ENCODE results near the gene OR1D5.
"Not testable (repeated sequence)": the region's sequence is repeated elsewhere in the genome, so short reads cannot be mapped to it uniquely, and the experiment has no call there.

OR1D5 gene

DNA sequence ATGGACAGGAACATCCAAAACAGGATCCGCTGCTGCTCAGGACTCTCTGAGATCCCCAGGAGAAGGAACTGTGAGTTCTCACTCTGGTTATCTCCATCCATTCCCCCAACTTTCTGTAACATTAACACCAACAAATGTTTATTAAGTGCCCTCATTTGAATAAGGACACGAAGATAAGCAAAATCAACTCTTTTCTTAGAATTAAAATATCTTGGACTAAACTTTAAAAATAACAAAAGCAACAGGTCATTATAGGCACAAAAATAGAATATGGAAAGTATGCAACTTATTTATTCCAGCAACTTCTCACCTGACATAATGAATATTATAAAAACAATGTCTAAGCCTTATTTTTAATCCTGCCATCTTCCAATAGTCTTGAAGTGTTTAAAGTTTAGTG, at the start of gene OR1D5:
TSS of gene OR1D5 (minus strand) at position 101 of the 400 bp plus-strand sequence. CDS start at position 101, 0 bp downstream.
- DNase-seq = not testable (repeated sequence)

- DNase-seq = no peak
Measured at GRCh38 chr17:3104322-3104721, 40.9 kb upstream of the OR1D5 start, which contains the start of gene OR1D2. Gene OR1D2 (minus strand): TSS chr17:3104422. CDS start chr17:3092996, 11,426 bp downstream.

DNA sequence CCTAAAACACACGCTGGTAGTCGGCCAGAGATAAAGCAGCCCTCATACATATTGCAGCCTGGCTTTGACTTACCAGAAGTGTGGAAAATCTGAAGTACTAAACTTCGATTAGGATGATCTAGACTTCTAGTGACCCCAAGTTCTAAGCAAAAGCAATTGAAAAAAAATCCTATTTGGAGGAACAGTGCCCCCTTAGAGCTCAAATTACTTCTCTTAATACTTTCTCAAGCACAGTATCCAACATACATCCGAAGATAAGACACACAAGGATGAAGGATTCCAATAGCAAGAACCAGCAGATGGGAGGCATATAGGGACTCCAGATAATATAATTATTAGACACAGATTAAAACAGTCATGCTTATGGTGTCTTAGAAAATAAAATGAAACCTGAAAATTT, 10.4 kb upstream of the OR1D5 start:
- not testable (repeated sequence) for DNase-seq

DNA sequence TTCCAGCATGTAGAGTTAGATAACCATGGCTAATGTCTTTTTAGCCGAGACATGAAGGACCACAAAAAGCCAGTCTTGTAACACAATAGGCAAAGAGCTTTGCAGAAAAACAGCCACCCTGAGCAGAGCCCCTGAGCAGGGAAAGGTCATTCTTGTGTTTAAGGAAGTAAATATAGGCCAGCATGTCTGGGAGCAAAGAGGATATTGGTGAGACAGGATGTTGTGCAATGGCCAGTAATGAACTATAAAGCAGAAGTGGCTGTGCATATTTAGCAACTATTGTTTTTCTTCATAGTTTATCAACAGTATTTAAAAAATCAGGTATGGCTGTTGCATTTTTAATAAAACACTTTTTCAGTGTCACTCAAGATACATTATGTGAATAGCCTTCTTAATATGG, 1.8 kb upstream of the OR1D5 start:
- not testable (repeated sequence) for DNase-seq

- not testable (repeated sequence) for DNase-seq
Measured at GRCh38 chr17:3062824-3063377, 506 bp downstream of the OR1D5 start.

DNA sequence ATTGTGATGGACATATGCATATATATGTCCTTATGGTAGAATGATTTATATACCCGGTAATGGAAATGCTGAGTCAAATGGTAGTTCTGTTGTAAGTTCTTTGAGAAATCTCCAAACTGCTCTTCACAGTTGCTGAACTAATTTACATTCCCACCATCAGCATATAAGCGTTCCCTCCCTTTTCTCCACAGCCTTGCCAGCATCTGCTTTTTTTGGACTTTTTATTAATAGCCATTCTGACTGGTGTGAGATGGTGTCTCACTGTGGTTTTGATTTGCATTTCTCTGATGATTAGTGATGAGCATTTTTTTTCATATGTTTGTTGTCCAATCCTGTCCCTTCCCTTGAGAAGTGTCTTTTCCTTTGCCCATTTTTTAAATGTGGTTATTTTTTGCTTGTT, 8.5 kb downstream of the OR1D5 start:
- DNase-seq = not testable (repeated sequence)

DNA sequence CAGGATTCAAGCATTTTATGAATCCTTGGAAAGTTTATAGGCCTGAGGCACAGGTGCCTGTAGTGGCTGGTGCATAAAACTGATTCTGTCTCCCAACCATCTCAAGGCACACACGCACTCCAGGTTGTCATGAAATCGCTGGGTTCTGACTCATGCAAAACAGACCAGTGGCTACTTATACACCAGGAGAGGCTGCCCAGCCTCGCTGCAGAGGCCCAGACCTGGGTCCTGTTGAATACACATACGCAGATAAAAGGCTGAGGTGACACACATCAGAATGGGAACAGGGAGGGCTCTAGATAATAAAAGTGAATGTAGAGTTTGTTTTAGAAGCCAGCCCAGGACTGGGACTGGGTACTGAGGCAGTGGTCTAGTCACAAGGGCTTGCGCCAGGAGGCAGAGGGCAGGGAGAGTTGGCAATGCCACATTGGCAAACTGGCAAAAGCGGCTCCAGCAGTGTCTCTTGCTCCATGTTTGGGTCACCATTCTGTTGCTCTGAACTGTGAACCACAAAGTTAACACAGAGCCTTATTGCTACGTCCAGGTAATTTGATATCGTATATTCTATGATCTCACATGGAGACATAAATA, 13.6 kb downstream of the OR1D5 start:
- no peak for DNase-seq

- peak; percentile 97 for DNase-seq
Measured at GRCh38 chr17:3048727-3049471, 14.5 kb downstream of the OR1D5 start.

DNA sequence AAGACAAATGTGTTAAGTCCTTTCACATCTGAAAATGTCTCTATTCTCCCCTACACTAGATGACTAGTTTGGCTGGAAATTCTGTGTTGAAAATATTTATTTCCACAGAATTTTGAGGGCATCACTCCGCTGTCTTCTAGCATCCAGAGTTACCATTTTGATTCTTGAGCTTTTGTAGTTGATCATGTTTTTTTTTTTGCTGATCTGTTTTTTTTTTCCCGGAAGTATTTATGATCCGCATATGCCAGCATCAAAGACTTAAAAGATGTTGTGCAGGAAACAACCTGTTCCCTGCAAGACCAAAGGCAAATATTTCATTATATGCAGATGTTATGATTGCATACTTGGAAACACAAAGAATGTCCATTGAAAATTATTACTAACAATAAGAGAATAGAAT, 16.7 kb downstream of the OR1D5 start:
- DNase-seq = no peak

DNA sequence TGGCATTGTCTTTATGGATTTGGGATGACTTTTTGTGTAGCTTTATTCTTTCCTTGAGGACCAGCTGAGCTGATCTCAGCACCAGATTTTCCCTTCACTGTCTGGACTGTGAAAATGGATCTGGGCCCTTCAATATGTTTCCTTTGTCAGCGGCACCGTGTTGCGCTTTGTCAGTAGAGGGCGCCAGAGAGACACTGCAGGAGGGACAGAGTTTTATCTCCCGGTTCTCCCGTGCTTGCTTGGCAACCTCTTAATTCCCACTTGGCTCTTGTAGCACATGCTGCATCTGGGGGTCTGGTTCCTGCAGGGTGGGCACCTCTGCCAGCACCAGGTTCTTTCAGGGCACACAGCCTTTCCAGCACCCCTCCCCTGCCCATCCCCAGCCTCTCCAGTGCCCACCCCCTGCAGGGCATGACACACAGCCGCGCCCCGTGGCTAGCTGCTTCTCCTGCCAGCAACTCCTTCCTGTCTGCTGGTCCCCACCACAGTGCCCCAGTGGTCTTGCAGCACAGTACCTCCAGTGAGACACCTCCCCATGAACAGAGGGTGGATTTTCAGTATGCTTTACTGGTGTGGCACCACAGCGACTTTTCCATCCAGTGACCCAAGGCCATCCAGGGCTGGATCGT, 19.6 kb downstream of the OR1D5 start:
- DNase-seq = peak; percentile 53

GRCh38 chr17:3040882-3041281, 22.5 kb downstream of the OR1D5 start:
- no peak for DNase-seq

DNA sequence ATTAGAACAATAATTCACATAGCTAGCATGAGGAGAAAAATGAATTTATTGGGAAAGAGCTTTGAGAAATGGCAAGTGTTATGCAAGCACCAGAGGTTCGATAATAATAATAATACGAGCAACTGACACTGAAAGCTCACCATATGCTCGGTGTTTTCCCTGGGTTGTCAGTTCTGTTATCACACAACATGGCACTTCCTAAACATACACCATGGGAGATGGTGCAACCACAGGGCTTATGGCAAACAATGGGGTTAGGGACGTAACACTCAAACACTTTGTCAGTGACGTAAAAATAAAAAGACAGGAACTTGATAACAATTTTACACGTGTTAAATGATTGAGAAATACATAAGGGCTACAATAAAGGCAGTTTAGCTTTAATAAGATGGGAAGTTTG, 23.7 kb downstream of the OR1D5 start:
- DNase-seq = no peak

- no peak for DNase-seq
Measured at GRCh38 chr17:3038941-3039340, 24.5 kb downstream of the OR1D5 start.

DNA sequence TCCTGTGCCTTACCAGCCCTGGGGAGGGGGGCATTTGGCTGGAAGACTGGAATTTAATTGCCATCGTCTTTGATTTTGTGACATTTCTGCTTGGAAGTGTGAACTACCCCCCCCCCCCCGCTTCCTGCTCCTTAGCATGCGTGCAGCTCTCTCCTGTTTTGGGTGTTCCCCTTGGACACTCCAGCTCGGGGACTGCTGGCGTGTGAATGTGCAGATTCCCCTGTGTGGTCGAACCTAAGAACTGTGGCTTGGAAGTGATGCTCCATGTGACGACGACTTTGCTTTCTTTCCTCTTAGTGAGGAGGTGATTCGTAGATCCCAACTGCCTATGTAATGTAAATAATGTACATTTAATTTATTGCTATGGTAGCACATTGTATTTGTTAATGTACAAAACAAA, 26.1 kb downstream of the OR1D5 start:
- no peak for DNase-seq

DNA sequence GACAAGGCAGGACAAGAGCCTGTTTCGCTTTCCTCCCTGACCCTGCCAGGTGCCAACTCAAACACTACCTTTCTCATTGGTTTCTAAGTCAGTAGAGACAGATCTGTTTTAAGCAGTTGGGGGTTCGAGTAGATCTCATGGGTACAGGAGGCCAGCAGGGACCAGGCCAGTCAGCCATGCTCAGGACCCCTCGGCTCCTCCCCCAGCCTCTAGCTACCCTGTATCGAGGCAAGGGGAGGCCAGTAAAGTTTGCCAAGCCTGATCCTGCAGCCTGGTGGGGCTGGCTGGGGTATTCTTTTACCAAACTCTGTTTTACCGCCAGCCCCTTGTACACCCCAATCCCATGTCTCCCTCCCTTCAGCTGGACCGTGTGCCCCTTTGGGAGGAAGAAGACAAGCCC, 26.6 kb downstream of the OR1D5 start:
- no peak for DNase-seq

DNA sequence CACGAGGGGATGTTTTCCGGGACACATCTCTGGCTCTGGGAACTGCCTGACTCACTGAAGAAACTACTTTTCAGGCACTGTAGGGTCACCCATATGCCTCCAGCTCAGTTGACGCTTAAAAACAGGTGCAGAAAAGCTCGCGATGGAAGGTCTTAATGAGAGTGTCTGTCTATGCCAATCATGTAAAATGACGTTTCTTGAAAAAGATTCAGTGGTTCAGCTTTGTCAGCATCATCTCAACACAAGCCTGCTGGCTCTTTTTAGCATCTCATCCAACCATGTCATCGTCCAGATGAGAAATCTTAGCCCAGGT, 27.5 kb downstream of the OR1D5 start:
- DNase-seq = no peak

DNA sequence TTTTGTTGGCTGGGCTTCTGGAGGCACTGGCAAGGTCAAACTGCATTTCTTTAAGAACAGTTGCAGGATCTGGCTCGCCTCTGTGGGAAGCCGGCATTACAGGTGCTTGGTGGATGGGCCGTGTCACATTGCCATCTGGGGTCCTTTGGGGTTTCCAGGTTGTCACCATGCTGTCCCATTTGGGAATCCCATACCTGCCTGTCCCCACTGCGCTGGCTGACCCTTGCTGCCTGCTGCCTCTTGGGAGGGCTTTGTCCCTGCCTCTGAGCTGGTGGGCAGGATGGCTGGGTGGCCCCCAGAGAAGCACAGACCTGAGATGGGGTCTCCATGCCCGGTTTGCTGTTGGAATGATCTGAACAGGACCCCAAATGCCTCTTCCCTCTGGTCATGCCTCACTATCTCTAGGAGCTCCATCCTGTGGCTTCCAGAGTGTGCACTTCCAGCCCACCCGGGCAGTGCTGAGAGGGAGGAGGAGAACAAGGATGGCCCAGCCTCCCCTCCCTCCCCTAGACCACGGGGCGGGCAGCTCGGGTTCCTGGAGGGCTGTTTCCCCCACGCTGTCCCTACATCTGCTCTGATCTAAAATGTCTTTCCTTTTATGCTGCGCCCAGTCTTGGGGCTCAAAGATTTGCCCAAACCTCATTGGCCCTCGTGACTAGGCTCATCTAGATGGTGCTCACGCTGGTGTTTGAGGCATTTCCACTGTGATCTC, 28.0 kb downstream of the OR1D5 start:
- no peak for DNase-seq

- no peak for DNase-seq
Measured at GRCh38 chr17:3034578-3034920, 28.9 kb downstream of the OR1D5 start.

- no peak for DNase-seq
Measured at GRCh38 chr17:3033741-3034577, 29.4 kb downstream of the OR1D5 start.

DNA sequence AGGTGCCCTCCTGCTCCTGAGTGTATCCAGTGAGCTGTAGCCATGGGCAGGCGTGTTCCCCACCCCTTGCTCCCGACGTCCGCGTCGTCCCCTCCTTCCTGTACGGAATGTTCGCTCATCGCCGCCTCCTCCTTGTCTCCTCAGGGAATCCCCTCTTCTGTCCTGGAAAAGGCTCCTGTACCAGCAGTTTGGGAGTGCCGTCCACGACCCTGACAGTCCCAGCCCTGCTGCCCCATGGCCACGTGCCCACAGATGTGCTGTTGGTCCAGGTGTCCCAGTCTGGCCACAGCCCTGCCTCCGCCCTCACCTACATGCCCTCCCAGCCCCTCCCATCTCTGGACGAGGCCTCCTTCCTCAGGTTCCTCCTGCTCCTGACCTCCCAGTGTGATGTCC, 30.2 kb downstream of the OR1D5 start:
- no peak for DNase-seq

DNA sequence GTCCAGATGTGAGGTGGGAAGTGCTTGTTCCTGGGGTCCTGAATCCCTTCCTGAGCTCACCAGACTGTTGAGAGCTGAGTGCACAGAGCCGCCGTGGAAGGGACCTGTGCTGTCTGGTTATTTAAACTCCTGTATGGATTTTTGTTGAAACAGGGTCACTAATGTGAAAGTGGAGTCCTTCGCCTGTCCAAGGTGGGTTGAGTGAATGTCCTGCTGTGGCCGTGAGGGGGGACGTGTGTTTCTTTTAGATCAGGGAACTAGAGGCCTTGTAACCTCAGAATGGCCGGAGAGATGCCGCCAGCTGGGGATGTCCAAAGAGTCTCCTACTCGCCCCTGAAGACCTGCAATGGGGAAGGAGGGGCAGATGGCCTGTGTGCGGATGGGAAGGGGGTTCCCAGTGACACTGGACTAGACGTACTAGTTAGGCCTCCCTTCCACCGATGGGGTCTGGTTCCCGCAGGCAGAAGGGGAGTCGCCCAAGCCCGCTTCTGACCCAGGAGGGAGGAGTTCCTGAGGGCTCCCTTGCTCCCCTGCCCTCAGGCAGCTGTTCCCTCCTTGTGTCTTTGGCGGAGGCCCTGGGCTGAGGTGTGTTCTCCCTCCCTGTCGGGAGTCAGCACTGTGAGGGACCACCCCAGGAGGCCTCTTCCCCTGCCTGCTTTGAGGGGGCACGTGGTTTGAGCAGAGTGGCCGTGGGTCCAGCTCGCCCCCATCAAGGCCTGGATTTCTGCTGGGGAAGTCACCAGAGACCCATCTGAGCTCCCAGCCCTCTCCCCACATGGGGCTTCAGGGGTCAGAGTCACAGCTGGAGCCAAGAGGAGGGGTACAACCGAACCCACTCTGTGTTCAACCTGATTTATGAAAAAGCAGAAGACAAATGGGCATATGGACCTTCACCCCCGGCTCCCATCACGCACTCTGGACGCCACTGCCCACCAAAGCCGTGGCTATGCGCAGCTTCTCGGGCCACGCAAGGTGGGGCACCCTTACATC, 30.9 kb downstream of the OR1D5 start:
- no peak for DNase-seq
